GM12872 (cell line): ENCODE results near the gene B3GNT2.

ENCODE experiments used
- CTCF ChIP-seq: IDR thresholded peaks from 3 replicates; pipeline ENCODE4 v1.5.1; 2011; ENCODE audit warnings: low read depth, mild to moderate bottlenecking, low read length, moderate library complexity; ENCODE audit not compliant: insufficient read depth

Gene B3GNT2

GRCh38 chr2:62221141-62221540 is 25.2 kb downstream of the B3GNT2 start:
- no peak for TF ChIP-seq CTCF

- no peak for TF ChIP-seq CTCF
Measured at GRCh38 chr2:62222171-62222570, 26.3 kb downstream of the B3GNT2 start.

- TF ChIP-seq CTCF: no peak
Measured at GRCh38 chr2:62222674-62223073, 26.8 kb downstream of the B3GNT2 start.

- TF ChIP-seq CTCF: no peak
Measured at GRCh38 chr2:62224976-62225375, 29.1 kb downstream of the B3GNT2 start.

- TF ChIP-seq CTCF: no peak
Measured at GRCh38 chr2:62227386-62228075, 31.6 kb downstream of the B3GNT2 start.

GRCh38 chr2:62229082-62229605 is 33.2 kb downstream of the B3GNT2 start:
- no peak for TF ChIP-seq CTCF

GRCh38 chr2:62231541-62231940 is 35.6 kb downstream of the B3GNT2 start:
- no peak for TF ChIP-seq CTCF
